Prostate gland (tissue), 2 donors: Measurements from ENCODE around the gene ABHD17B. TPM values are rescaled to one million over a fixed set of nuclear protein-coding genes. Genes with fewer than 3 reads are reported as not detected.

Experiments used
- DNase-seq: peaks from one replicate; pipeline ENCODE4 v3.0.0-alpha.2; 2019; ENCODE audit warnings: low spot score
- H3K27ac ChIP-seq, 2 donors: fragments of 200-600 bp; sonication (generic); 2 replicates each; pipeline ENCODE4 v1.5.1; 2017 to 2019
- H3K27me3 ChIP-seq: fragments of 200-600 bp; sonication (generic); replicated peaks from 2 replicates; pipeline ENCODE4 v1.5.1; 2019; ENCODE audit not compliant: insufficient read depth
- H3K36me3 ChIP-seq, 2 donors: fragments of 200-600 bp; sonication (generic); 1 replicate in 1 of 2; 2 replicates in 1 of 2; pipeline versions ENCODE4 v1.5.1 to v1.8.1; 2017 to 2019
- H3K4me1 ChIP-seq: fragments of 200-600 bp; sonication (generic); replicated peaks from 2 replicates; pipeline ENCODE4 v1.5.1; 2019
- H3K4me3 ChIP-seq, 2 donors: fragments of 200-600 bp; sonication (generic); 2 replicates each; pipeline ENCODE4 v1.5.1; 2017 to 2019
- H3K9me3 ChIP-seq: fragments of 200-600 bp; sonication (generic); 2 replicates; pipeline ENCODE4 v1.5.1; 2017
- POLR2A ChIP-seq: fragments of 450-650 bp; IDR thresholded peaks from one replicate; pipeline ENCODE4 v1.6.1; 2016; ENCODE audit warnings: antibody characterized with exemption, mild to moderate bottlenecking
- POLR2AphosphoS5 ChIP-seq: sonication (generic); formaldehyde crosslinking; IDR thresholded peaks from one replicate; pipeline ENCODE4 v1.6.1; 2017; ENCODE audit warnings: antibody characterized with exemption
- WGBS: methylation state at CpG from one replicate; pipeline ENCODE4 v1.1.5; 2018; 5-methylcytosine and 5-hydroxymethylcytosine counted together
- intact Hi-C: fragments of 100-400 bp; cut with DNase I; formaldehyde crosslinking; loops from one replicate; pipeline ENCODE4 v1.14.2; 2022
- total RNA-seq, 2 donors: library from RNA; depleted of rRNA; stranded (reverse); fragments of >200 nt; gene quantifications; one replicate each; pipeline ENCODE4 v1.1.0, GENCODE V29; 2016
- TF ChIP-seq, protein P1 (sequence below), 4 experiments: fragments of 200-600 bp in 2 of 4; fragments of 450-650 bp in 2 of 4; sonication (generic) in 2 of 4; IDR thresholded peaks; 1 replicate in 3 of 4; 2 replicates in 1 of 4; pipeline ENCODE4 v1.5.1; 2016 to 2019; ENCODE audit warnings: antibody characterized with exemption in 4 of 4, mild to moderate bottlenecking in 2 of 4, moderate library complexity in 2 of 4

Gene ABHD17B
- total RNA-seq, 2 donors from 2014 or later = 31.6 to 42.4 TPM

DNA sequence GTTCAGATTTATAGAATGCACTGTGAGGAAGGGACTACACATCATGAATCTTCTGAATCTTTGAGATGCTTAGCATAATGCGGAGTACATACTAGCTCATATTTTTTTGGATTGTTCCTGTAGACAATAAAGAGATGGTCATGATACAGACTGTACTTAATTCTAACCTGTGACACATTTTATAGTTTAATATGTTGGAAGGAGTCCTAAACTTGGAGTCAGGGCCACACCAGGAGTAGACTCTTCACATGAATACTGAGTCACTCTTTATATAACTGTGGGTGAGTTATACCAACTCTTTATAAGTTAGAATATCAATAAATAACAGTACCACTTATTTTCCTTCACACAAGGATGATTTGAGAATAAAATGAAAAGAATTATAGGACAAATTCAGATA lies 17.4 kb upstream of the ABHD17B start:
- H3K9me3 ChIP-seq = no peaks in the 10 kb centered on the region
- TF ChIP-seq POLR2A = no peak
- TF ChIP-seq, protein P1, sequence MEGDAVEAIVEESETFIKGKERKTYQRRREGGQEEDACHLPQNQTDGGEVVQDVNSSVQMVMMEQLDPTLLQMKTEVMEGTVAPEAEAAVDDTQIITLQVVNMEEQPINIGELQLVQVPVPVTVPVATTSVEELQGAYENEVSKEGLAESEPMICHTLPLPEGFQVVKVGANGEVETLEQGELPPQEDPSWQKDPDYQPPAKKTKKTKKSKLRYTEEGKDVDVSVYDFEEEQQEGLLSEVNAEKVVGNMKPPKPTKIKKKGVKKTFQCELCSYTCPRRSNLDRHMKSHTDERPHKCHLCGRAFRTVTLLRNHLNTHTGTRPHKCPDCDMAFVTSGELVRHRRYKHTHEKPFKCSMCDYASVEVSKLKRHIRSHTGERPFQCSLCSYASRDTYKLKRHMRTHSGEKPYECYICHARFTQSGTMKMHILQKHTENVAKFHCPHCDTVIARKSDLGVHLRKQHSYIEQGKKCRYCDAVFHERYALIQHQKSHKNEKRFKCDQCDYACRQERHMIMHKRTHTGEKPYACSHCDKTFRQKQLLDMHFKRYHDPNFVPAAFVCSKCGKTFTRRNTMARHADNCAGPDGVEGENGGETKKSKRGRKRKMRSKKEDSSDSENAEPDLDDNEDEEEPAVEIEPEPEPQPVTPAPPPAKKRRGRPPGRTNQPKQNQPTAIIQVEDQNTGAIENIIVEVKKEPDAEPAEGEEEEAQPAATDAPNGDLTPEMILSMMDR (IDR thresholded peaks at IDR 0.05) = no peak
- no peak for TF ChIP-seq POLR2AphosphoS5
- H3K4me3 ChIP-seq = no peak overlapping the region
- intact Hi-C loops = no loop called here
- no peaks in the 10 kb centered on the region for H3K36me3 ChIP-seq
- H3K27me3 ChIP-seq = no peaks in the 10 kb centered on the region
- no peak for DNase-seq
- no peaks in the 10 kb centered on the region for H3K4me1 ChIP-seq
- WGBS = 82% methylated on average over 1 of the region's 1 CpG
- H3K27ac ChIP-seq = peak overlapping the region; percentile 7 to 50

DNA sequence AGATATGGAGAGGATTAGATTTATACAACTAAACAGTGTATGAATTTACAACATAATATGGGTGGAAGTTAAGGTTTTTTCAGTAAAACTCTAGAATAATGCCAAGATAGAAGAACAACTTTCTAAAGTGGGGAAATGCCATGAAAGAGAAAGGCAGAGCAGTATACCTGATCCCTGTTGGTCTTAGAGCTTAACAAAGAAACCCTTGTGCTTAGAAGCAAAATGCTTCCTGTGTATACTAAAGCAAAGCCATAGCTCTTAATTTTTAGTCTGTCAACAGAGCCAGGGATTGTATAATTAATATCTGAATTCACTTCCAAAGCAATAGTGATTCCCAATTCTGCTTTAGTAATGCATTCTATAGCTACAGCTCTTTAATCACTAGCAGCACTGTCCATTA lies 14.8 kb upstream of the ABHD17B start:
- no peak for DNase-seq
- no peak for TF ChIP-seq POLR2A
- no peak for TF ChIP-seq POLR2AphosphoS5
- TF ChIP-seq, protein P1 (IDR thresholded peaks at IDR 0.05) = no peak
- H3K36me3 ChIP-seq = no peaks in the 10 kb centered on the region

DNA sequence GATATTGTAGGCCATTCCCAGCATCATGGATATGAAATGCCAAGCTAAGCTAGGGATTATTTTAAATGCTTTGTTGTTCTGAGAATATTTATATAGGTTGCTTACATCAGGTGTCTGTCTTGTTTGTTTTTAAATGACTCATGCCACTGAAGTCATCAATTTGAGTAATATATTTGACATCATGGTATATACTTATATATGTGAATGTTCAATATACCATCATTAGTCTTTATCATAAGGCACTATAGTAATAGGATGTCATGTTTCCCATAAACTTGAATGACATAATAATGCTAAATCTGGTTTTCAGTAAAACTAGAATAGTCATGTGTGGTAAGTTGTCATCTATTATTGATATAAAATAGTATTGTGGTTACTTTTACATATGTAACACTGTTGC lies 13.6 kb upstream of the ABHD17B start:
- no peaks in the 10 kb centered on the region for H3K27me3 ChIP-seq
- no peaks in the 10 kb centered on the region for H3K36me3 ChIP-seq
- intact Hi-C loops = no loop called here
- no peaks in the 10 kb centered on the region for H3K9me3 ChIP-seq
- no peak for DNase-seq
- no peaks in the 10 kb centered on the region for H3K4me1 ChIP-seq
- H3K27ac ChIP-seq = no peak overlapping the region
- no peak for TF ChIP-seq POLR2A
- no peak overlapping the region for H3K4me3 ChIP-seq

More for the DNA sequence above, 14.8 kb upstream of the ABHD17B start:
- no peaks in the 10 kb centered on the region for H3K4me1 ChIP-seq
- no peaks in the 10 kb centered on the region for H3K27me3 ChIP-seq
- intact Hi-C loops = no loop called here
- H3K9me3 ChIP-seq = no peaks in the 10 kb centered on the region
- no peak overlapping the region for H3K27ac ChIP-seq
- no peak overlapping the region for H3K4me3 ChIP-seq

DNA sequence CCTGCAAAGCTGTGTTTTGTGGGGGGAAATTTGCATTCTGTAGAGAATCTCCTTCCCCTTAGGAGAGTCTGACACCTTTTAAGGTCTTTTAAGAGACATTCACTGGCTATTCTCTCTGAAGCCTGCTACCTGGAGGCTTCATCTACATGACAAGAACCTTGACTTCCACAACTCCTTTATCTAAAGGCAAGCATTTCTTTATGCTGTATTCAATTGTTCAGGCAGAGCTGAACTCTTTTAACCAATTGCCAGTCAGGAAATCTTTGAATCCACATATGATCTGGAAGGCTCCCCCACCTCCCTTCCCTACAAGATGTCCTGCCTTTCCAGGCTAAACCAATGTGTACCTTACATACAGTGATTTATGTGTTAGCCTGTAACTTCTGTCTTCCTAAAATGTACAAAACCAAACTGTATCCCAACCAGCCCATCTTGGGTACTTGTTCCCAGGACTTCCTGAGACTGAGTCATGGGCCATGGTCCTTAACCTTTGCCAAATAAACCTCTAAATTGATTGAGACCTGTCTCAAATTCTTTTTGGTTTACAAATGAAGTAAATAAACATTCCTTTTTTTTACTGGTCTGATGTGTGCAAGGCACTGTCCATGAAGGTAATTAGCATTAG lies 10.3 kb upstream of the ABHD17B start:
- Histone ChIP-seq H3K9me3 (no peaks in the 10 kb centered on the region), H3K27me3 (no peaks in the 10 kb centered on the region), H3K36me3 (no peaks in the 10 kb centered on the region), H3K4me1 (no peaks in the 10 kb centered on the region), H3K27ac (no peak overlapping the region), H3K4me3 (no peak overlapping the region)
- intact Hi-C loops = no loop called here
- TF ChIP-seq POLR2A = no peak
- TF ChIP-seq, protein P1 (IDR thresholded peaks at IDR 0.05) = no peak
- no peak for TF ChIP-seq POLR2AphosphoS5
- no peak for DNase-seq

DNA sequence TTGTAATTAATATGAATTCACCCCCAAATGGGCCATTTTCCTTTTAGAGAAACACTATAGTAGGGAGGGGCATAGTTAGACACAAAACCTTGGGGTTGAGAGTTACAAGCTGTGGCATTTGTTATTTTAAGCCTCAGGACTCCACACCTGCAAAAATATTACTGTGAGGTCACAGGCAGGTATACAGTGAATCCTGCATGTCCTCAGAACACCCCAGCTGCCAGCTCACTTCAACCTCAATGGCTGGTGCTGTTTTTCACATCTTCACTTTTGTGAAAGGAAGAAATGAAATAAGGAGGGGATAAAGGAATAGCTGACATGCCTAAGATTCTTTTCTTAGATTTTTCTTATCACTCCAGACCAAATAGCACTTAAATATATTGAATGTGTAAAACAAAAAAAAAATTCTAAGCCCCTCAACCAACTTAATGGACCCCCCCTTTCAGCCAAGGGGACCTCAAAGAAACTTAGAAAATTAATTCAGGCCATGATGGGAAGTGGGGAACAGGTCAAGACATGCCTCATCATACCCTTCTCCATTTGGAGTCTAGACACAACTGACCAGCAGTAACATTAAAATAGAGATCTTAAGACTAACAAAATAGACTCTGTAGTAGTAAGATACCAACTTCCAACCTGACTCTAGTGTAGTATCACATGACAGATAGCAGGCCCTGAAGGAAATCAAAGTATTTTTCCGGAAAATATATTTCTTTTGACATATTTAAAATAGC lies 9.6 kb upstream of the ABHD17B start:
- H3K4me1 ChIP-seq = no peaks in the 10 kb centered on the region
- no peaks in the 10 kb centered on the region for H3K9me3 ChIP-seq
- TF ChIP-seq, protein P1 (IDR thresholded peaks at IDR 0.05) = no peak
- no peak for TF ChIP-seq POLR2AphosphoS5
- no peak for TF ChIP-seq POLR2A
- H3K4me3 ChIP-seq = no peak overlapping the region
- H3K27me3 ChIP-seq = no peaks in the 10 kb centered on the region
- intact Hi-C loops = no loop called here
- no peak overlapping the region for H3K27ac ChIP-seq
- H3K36me3 ChIP-seq = no peaks in the 10 kb centered on the region
- no peak for DNase-seq
- WGBS = 81% methylated on average over 1 of the region's 1 CpG
